ENCODE measurements around the gene TMEM151B. TPM values are rescaled to one million over a fixed set of nuclear protein-coding genes. Genes with fewer than 3 reads are reported as not detected.

The TMEM151B gene
- total and polyA plus RNA-seq, 10 of the 15 experiments (the other 5 are each of a cell fraction or from before 2014, with no cell fraction given): 0.01 to 0.19 (median 0.05) TPM; not detected in 6

GRCh38 chr6:44257753-44258324 is 12.4 kb upstream of the TMEM151B start (continued):
- TF ChIP-seq CEBPZ (IDR thresholded peaks at IDR 0.05; ENCODE audit: low read depth, low read length) (no peak), NFYA (IDR thresholded peaks at IDR 0.05; ENCODE audit: borderline replicate concordance, low read depth, low read length) (no peak), RFX5 (IDR thresholded peaks at IDR 0.05; ENCODE audit: low read depth, low read length) (no peak), ZBTB11 (CRISPR knock-in tag; IDR thresholded peaks at IDR 0.05) (no peak; the same call in 1 of the 2 replicates), E2F8 (IDR thresholded peaks at IDR 0.05; ENCODE audit: low read depth, partially characterized antibody) (peak; percentile 80), HCFC1 (IDR thresholded peaks at IDR 0.05; ENCODE audit: low read length) (no peak), RB1 (IDR thresholded peaks at IDR 0.05; ENCODE audit: borderline replicate concordance) (no peak), IKZF2 (IDR thresholded peaks at IDR 0.05) (peak; percentile 98), BCL11A (IDR thresholded peaks at IDR 0.05; ENCODE audit: low read depth, low read length) (no peak; the same call in 1 of the 2 replicates), KDM1A (IDR thresholded peaks at IDR 0.05; ENCODE audit: borderline replicate concordance) (no peak), ZBTB4 (CRISPR knock-in tag; IDR thresholded peaks at IDR 0.05) (0 out of 2 replicates have a peak, but pooled peaks have one; percentile 42), MTA2 (IDR thresholded peaks at IDR 0.05; ENCODE audit: low read depth) (peak; percentile 77), WRNIP1 (IDR thresholded peaks at IDR 0.05; ENCODE audit: borderline replicate concordance, low read depth, low read length) (no peak), FOXK2 (IDR thresholded peaks at IDR 0.05) (no peak)

Measured in GM12878 (cell line).